Panc1 (cell line): ENCODE data around the gene CRHBP.

Experiments used
- CTCF ChIP-seq: fragments of 450-650 bp; IDR thresholded peaks from 2 replicates; pipeline ENCODE4 v1.5.1; 2017; ENCODE audit warnings: mild to moderate bottlenecking
- POLR2AphosphoS5 ChIP-seq: IDR thresholded peaks from 2 replicates; pipeline ENCODE4 v1.6.1; 2012; ENCODE audit warnings: mild to moderate bottlenecking, low read depth, low read length, moderate library complexity

- TF ChIP-seq CTCF (no peak), POLR2AphosphoS5 (no peak)
Measured at GRCh38 chr5:76972689-76973088, 19.8 kb downstream of the CRHBP start.
